ENCODE measurements around the gene ZSWIM8. TPM values are rescaled to one million over a fixed set of nuclear protein-coding genes. Genes with fewer than 3 reads are reported as not detected.

Gene ZSWIM8
- total and polyA plus RNA-seq, 2 experiments from 2014 or later, result 20.5 to 30.4 TPM

DNA sequence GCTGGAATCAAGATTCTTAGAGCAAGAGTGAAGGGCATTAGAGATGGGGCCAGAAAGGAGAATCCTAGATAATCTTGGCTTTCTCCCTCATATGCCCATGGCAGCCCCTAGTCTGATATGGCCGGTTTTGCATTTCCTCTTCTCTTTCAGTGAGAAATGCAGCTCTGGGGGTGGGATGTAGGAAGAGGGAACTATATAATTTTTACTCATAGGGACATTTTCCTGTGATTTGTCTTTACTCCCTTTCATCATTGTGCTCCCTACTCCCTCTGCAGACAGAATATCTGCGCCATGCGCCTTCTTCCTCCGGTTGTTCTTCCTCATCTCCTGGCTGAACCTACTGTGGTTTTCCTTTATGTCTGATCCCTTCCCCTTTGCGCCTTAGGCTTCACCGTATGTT, 20.3 kb upstream of the ZSWIM8 start:
- peaks cover 32% of the 10 kb centered on the region for H3K36me3 ChIP-seq (ENCODE audit: insufficient read depth)
- peaks cover 63% of the 10 kb centered on the region for H3K36me3 Mint-ChIP-seq (ENCODE audit: low read depth)
- H3K79me2 ChIP-seq (replicated peaks; ENCODE audit: insufficient read depth), result no peaks in the 10 kb centered on the region

More for the DNA sequence above, 20.3 kb upstream of the ZSWIM8 start:
- Histone ChIP-seq H3K4me2 (no peak overlapping the region), H3K9me2 (ENCODE audit: insufficient read depth) (no peaks in the 10 kb centered on the region), H3K27ac (ENCODE audit: low read depth) (no peak overlapping the region), H2AFZ (no peak overlapping the region), H3F3A (replicated peaks; ENCODE audit: low read depth) (no peaks in the 10 kb centered on the region; the same call in 1 of the 2 replicates), H3K27me3 (ENCODE audit: insufficient read depth) (no peaks in the 10 kb centered on the region), H3K4me1 (ENCODE audit: insufficient read depth) (no peaks in the 10 kb centered on the region), H4K20me1 (replicated peaks; ENCODE audit: insufficient read depth) (peaks cover 6% of the 10 kb centered on the region; the same call in 1 of the 2 replicates), H3K4me3 (no peak overlapping the region)
- Mint-ChIP-seq H3K4me3 (no peak overlapping the region), H3K27ac (no peak overlapping the region), H3K4me1 (peaks cover 3% of the 10 kb centered on the region; the same call in 1 of the 3 replicates), H3K27me3 (ENCODE audit: insufficient read depth, low read depth, poor library complexity) (no peaks in the 10 kb centered on the region), H3K9me3 (no peaks in the 10 kb centered on the region)
- DNase-seq (ENCODE audit: low spot score), result no peak
- no peak for ATAC-seq
- TF ChIP-seq EZH2 (IDR thresholded peaks at IDR 0.05; ENCODE audit: low read depth, unreplicated experiment) (no peak), NANOG (IDR thresholded peaks at IDR 0.05; ENCODE audit: borderline replicate concordance) (no peak), ZNF331 (CRISPR knock-in tag; IDR thresholded peaks at IDR 0.05; ENCODE audit: low read depth) (no peak)
- TF ChIP-seq, protein P1, sequence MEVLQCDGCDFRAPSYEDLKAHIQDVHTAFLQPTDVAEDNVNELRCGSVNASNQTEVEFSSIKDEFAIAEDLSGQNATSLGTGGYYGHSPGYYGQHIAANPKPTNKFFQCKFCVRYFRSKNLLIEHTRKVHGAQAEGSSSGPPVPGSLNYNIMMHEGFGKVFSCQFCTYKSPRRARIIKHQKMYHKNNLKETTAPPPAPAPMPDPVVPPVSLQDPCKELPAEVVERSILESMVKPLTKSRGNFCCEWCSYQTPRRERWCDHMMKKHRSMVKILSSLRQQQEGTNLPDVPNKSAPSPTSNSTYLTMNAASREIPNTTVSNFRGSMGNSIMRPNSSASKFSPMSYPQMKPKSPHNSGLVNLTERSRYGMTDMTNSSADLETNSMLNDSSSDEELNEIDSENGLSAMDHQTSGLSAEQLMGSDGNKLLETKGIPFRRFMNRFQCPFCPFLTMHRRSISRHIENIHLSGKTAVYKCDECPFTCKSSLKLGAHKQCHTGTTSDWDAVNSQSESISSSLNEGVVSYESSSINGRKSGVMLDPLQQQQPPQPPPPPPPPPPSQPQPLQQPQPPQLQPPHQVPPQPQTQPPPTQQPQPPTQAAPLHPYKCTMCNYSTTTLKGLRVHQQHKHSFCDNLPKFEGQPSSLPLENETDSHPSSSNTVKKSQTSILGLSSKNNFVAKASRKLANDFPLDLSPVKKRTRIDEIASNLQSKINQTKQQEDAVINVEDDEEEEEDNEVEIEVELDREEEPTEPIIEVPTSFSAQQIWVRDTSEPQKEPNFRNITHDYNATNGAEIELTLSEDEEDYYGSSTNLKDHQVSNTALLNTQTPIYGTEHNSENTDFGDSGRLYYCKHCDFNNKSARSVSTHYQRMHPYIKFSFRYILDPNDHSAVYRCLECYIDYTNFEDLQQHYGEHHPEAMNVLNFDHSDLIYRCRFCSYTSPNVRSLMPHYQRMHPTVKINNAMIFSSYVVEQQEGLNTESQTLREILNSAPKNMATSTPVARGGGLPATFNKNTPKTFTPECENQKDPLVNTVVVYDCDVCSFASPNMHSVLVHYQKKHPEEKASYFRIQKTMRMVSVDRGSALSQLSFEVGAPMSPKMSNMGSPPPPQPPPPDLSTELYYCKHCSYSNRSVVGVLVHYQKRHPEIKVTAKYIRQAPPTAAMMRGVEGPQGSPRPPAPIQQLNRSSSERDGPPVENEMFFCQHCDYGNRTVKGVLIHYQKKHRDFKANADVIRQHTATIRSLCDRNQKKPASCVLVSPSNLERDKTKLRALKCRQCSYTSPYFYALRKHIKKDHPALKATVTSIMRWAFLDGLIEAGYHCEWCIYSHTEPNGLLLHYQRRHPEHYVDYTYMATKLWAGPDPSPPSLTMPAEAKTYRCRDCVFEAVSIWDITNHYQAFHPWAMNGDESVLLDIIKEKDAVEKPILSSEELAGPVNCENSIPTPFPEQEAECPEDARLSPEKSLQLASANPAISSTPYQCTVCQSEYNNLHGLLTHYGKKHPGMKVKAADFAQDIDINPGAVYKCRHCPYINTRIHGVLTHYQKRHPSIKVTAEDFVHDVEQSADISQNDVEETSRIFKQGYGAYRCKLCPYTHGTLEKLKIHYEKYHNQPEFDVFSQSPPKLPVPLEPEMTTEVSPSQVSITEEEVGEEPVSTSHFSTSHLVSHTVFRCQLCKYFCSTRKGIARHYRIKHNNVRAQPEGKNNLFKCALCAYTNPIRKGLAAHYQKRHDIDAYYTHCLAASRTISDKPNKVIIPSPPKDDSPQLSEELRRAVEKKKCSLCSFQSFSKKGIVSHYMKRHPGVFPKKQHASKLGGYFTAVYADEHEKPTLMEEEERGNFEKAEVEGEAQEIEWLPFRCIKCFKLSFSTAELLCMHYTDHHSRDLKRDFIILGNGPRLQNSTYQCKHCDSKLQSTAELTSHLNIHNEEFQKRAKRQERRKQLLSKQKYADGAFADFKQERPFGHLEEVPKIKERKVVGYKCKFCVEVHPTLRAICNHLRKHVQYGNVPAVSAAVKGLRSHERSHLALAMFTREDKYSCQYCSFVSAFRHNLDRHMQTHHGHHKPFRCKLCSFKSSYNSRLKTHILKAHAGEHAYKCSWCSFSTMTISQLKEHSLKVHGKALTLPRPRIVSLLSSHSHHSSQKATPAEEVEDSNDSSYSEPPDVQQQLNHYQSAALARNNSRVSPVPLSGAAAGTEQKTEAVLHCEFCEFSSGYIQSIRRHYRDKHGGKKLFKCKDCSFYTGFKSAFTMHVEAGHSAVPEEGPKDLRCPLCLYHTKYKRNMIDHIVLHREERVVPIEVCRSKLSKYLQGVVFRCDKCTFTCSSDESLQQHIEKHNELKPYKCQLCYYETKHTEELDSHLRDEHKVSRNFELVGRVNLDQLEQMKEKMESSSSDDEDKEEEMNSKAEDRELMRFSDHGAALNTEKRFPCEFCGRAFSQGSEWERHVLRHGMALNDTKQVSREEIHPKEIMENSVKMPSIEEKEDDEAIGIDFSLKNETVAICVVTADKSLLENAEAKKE (CRISPR knock-in tag; IDR thresholded peaks at IDR 0.05), result no peak
- TF ChIP-seq, protein P2, sequence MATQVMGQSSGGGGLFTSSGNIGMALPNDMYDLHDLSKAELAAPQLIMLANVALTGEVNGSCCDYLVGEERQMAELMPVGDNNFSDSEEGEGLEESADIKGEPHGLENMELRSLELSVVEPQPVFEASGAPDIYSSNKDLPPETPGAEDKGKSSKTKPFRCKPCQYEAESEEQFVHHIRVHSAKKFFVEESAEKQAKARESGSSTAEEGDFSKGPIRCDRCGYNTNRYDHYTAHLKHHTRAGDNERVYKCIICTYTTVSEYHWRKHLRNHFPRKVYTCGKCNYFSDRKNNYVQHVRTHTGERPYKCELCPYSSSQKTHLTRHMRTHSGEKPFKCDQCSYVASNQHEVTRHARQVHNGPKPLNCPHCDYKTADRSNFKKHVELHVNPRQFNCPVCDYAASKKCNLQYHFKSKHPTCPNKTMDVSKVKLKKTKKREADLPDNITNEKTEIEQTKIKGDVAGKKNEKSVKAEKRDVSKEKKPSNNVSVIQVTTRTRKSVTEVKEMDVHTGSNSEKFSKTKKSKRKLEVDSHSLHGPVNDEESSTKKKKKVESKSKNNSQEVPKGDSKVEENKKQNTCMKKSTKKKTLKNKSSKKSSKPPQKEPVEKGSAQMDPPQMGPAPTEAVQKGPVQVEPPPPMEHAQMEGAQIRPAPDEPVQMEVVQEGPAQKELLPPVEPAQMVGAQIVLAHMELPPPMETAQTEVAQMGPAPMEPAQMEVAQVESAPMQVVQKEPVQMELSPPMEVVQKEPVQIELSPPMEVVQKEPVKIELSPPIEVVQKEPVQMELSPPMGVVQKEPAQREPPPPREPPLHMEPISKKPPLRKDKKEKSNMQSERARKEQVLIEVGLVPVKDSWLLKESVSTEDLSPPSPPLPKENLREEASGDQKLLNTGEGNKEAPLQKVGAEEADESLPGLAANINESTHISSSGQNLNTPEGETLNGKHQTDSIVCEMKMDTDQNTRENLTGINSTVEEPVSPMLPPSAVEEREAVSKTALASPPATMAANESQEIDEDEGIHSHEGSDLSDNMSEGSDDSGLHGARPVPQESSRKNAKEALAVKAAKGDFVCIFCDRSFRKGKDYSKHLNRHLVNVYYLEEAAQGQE (IDR thresholded peaks at IDR 0.05; ENCODE audit: unreplicated experiment), result no peak
- TF ChIP-seq, protein P3, sequence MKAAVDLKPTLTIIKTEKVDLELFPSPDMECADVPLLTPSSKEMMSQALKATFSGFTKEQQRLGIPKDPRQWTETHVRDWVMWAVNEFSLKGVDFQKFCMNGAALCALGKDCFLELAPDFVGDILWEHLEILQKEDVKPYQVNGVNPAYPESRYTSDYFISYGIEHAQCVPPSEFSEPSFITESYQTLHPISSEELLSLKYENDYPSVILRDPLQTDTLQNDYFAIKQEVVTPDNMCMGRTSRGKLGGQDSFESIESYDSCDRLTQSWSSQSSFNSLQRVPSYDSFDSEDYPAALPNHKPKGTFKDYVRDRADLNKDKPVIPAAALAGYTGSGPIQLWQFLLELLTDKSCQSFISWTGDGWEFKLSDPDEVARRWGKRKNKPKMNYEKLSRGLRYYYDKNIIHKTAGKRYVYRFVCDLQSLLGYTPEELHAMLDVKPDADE (IDR thresholded peaks at IDR 0.05), result no peak

Data from GM23338 (cell line).